Brain microvascular endothelial cell (primary cell): Measurements from ENCODE around the gene LRSAM1.

Experiments
- DNase-seq: peaks from one replicate; pipeline ENCODE4 v3.0.0-alpha.2; 2020
- H3K27ac ChIP-seq: fragments of 250-450 bp; sonication (Bioruptor Pico); 2 replicates; pipeline ENCODE4 v1.5.1; 2020; ENCODE audit warnings: mild to moderate bottlenecking, moderate library complexity
- H3K27me3 ChIP-seq: fragments of 250-450 bp; sonication (Bioruptor Pico); replicated peaks from 2 replicates; pipeline ENCODE4 v1.5.1; 2020; ENCODE audit warnings: mild to moderate bottlenecking
- H3K36me3 ChIP-seq: fragments of 250-450 bp; sonication (Bioruptor Pico); replicated peaks from 2 replicates; pipeline ENCODE4 v1.5.1; 2020; ENCODE audit warnings: mild to moderate bottlenecking
- H3K4me3 ChIP-seq: 2 replicates; pipeline ENCODE4 v1.5.1; 2011; ENCODE audit warnings: low read depth, mild to moderate bottlenecking, control low read depth, low read length, moderate library complexity
- in situ Hi-C: cut with HindIII; loops from 2 replicates; pipeline ENCODE4 v1.10.0; 2017; ENCODE audit warnings: low sequenced_read_pairs, low pct_ligation_motif_present
- TF ChIP-seq, protein P1 (sequence below): IDR thresholded peaks from 2 replicates; pipeline ENCODE4 v1.5.1; 2011; ENCODE audit warnings: low read depth, mild to moderate bottlenecking, moderate library complexity, low read length, control low read depth, inconsistent platforms; ENCODE audit errors: missing control alignments

LRSAM1 gene

DNA sequence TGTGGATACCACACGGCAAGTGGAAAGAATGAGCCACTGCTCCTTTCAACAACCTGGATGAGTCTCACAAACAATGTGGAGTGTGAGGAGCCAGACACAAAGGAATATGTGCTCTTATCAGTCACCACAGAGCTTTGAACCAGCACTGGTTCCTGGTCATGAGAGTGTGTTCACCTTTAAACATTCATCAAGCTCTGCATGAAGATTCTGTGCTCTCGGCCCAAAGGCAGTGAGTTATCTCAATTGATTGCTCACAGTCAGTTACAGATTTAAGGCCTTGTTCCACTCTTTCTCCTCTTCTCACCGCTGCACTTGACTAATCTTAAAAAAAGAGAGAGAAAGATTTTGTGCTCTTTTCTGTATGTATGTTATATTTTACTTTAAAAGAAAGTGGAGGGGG is 19.4 kb downstream of the LRSAM1 start:
- H3K4me3 ChIP-seq: no peak overlapping the region
- in situ Hi-C loops: no loop called here
- H3K36me3 ChIP-seq: peaks cover 14% of the 10 kb centered on the region
- H3K27ac ChIP-seq: no peak overlapping the region
- TF ChIP-seq, protein P1, sequence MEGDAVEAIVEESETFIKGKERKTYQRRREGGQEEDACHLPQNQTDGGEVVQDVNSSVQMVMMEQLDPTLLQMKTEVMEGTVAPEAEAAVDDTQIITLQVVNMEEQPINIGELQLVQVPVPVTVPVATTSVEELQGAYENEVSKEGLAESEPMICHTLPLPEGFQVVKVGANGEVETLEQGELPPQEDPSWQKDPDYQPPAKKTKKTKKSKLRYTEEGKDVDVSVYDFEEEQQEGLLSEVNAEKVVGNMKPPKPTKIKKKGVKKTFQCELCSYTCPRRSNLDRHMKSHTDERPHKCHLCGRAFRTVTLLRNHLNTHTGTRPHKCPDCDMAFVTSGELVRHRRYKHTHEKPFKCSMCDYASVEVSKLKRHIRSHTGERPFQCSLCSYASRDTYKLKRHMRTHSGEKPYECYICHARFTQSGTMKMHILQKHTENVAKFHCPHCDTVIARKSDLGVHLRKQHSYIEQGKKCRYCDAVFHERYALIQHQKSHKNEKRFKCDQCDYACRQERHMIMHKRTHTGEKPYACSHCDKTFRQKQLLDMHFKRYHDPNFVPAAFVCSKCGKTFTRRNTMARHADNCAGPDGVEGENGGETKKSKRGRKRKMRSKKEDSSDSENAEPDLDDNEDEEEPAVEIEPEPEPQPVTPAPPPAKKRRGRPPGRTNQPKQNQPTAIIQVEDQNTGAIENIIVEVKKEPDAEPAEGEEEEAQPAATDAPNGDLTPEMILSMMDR: no peak
- DNase-seq: no peak
- no peaks in the 10 kb centered on the region for H3K27me3 ChIP-seq

- Histone ChIP-seq H3K27ac (no peak overlapping the region), H3K27me3 (no peaks in the 10 kb centered on the region), H3K4me3 (no peak overlapping the region), H3K36me3 (peaks cover 5% of the 10 kb centered on the region)
- no peak for DNase-seq
- TF ChIP-seq, protein P1: no peak
- in situ Hi-C loops: no loop called here
Observed at GRCh38 chr9:127473501-127473900, 22.2 kb downstream of the LRSAM1 start.

GRCh38 chr9:127473932-127474331 is 22.6 kb downstream of the LRSAM1 start:
- H3K27me3 ChIP-seq: no peaks in the 10 kb centered on the region
- no peak overlapping the region for H3K27ac ChIP-seq
- in situ Hi-C loops: no loop called here
- H3K36me3 ChIP-seq: peaks cover 9% of the 10 kb centered on the region
- TF ChIP-seq, protein P1: no peak
- DNase-seq: no peak
- no peak overlapping the region for H3K4me3 ChIP-seq

DNA sequence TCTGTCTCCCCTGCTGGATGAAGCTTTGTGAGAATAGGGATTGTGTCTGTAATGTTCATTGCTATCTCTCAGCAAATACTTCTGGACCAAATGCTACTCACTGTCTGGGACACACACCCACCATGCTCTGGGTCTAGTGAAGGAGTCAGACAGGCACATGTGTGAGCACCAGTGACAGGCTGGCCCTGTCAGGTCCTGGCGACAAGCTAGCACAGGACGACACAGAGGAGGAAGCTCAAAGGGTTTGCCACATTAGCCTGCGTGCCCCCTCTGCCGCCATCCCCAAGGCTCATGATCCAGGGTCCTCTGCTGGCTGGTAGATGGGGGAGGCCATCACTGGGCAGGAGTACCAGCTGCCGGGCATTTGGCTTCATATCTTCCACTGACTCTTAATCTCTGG is 23.3 kb downstream of the LRSAM1 start:
- TF ChIP-seq, protein P1: no peak
- DNase-seq: no peak
- Histone ChIP-seq H3K27me3 (no peaks in the 10 kb centered on the region), H3K27ac (no peak overlapping the region), H3K36me3 (peaks cover 15% of the 10 kb centered on the region), H3K4me3 (no peak overlapping the region)
- in situ Hi-C loops: no loop called here

DNA sequence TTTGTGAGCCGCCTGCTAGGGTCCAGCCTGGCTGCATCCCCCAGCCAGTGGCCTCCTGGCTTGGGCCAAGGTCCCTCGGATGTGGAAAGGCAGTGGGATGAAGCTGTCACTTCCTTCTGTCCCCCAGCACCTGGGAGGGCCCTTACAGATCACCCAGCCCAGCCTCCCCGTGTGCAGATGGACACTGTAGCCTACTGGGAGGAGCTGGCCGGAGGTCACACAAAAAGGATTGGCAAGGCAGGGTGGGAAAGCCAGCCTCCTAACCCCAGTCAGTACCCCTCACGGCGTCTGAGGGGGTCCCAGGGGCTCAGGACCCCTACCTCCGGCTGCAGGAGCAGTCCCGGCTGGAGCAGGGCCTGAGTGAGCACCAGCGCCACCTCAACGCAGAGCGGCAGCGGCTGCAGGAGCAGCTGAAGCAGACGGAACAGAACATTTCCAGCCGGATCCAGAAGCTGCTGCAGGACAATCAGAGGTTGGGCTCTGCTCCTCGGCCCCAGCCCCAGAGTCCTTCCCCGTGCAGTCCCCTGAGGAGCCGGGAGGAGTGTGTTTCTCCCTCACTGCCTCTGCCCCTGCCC is 28.3 kb downstream of the LRSAM1 start:
- Histone ChIP-seq H3K36me3 (peaks cover 28% of the 10 kb centered on the region), H3K4me3 (no peak overlapping the region), H3K27me3 (no peaks in the 10 kb centered on the region), H3K27ac (no peak overlapping the region)
- TF ChIP-seq, protein P1: no peak
- in situ Hi-C loops: no loop called here
- DNase-seq: no peak

- H3K4me3 ChIP-seq: no peak overlapping the region
- DNase-seq: no peak
- TF ChIP-seq, protein P1: no peak
- H3K36me3 ChIP-seq: peaks cover 38% of the 10 kb centered on the region
- in situ Hi-C loops: no loop called here
- H3K27me3 ChIP-seq: no peaks in the 10 kb centered on the region
- no peak overlapping the region for H3K27ac ChIP-seq
Observed at GRCh38 chr9:127482662-127483061, 31.4 kb downstream of the LRSAM1 start.
